HG03378 (cell line): ENCODE measurements around the gene FZD8.
A peak's percentile ranks its signal among the peaks of the same experiment; 100 is the strongest.
"Not testable (repeated sequence)": the region's sequence is repeated elsewhere in the genome, so short reads cannot be mapped to it uniquely, and the experiment has no call there.

Experiments used
- ATAC-seq: cut with Tn5 transposase; IDR thresholded peaks from one replicate; pipeline ENCODE4 v1.9.1; 2021; ENCODE audit warnings: mild to moderate bottlenecking, moderate library complexity; ENCODE audit not compliant: unreplicated experiment

The FZD8 gene, protein sequence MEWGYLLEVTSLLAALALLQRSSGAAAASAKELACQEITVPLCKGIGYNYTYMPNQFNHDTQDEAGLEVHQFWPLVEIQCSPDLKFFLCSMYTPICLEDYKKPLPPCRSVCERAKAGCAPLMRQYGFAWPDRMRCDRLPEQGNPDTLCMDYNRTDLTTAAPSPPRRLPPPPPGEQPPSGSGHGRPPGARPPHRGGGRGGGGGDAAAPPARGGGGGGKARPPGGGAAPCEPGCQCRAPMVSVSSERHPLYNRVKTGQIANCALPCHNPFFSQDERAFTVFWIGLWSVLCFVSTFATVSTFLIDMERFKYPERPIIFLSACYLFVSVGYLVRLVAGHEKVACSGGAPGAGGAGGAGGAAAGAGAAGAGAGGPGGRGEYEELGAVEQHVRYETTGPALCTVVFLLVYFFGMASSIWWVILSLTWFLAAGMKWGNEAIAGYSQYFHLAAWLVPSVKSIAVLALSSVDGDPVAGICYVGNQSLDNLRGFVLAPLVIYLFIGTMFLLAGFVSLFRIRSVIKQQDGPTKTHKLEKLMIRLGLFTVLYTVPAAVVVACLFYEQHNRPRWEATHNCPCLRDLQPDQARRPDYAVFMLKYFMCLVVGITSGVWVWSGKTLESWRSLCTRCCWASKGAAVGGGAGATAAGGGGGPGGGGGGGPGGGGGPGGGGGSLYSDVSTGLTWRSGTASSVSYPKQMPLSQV

GRCh38 chr10:35642035-35642792 lies at the start of gene FZD8:
TSS of gene FZD8 (minus strand) at chr10:35642296. CDS start at chr10:35641429, 867 bp downstream.
- ATAC-seq = peak; percentile 84

DNA sequence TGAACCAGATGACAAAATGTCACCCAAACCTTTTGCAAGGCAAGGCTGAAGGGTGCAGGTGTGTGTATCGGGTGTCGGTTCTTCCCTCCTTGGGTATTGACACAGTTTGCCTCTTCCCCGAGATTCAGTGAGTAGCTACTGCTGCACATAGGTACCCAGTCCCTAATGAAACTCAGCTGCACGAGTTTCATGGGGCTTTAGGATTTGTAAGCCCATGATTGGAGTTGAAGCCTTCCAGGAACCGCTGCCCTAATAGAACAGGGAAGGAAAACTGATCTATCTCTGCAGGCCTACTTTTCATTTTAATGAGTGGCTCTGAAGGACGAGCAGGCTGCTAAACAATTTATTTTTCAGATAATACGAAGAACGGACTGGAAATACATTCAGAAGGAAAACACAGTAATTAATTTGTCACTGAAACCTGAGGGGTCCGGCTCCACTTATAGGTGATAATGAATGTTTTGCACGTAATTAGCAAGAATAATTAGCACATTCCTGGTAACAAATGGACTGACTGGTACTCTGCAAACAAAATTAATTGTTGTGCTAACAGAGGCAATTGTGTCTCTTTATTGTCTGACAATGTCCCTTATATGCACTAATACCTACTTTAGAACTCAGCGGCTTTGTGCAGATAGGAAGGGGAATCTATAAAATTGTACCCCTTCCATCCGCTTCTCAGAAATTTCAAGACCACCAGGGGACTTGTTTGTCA lies 49.6 kb upstream of the FZD8 start:
- no peak for ATAC-seq

- ATAC-seq = no peak
Observed at GRCh38 chr10:35690534-35690933, 48.4 kb upstream of the FZD8 start.

- ATAC-seq = not testable (repeated sequence)
Observed at GRCh38 chr10:35685858-35686257, 43.8 kb upstream of the FZD8 start.

- no peak for ATAC-seq
Observed at GRCh38 chr10:35685402-35685801, 43.3 kb upstream of the FZD8 start.

DNA sequence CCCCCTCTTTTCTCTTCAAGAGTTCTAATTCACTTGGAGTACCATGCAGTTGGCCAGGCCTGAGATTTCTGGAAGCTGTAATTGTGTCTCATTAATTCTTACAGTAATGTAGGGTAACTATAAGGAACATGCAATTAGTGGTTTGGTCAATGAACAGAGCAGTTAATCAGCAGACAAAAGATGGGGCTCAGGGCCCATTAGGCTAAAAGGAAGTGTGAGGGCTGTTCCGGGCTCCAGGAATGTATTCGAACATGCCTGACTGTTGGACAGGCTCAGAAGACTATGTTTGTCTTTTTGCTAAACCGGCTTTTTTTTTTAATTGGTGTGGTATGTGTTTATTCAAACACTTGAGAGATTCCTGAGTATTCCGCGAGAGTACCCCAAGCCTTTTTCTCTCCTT lies 42.5 kb upstream of the FZD8 start:
- ATAC-seq = no peak

DNA sequence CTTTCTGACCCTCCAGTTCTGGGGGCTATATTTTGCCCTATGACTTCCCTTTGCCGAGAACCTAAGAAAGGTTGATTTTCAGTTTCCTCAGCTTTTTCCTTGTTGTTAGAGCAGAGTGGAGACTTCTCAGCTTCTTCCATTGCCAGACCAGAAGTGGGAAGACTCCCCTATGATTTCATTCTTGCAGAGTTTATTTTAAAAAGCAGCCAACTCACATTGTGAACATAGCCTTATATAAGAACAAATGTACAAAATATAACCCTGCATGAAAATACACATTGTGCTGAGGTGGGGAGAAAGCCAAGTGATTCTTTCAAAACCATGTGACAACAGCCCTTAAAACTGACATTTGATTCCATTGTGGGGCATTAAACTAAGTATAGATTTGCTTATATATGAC lies 33.8 kb upstream of the FZD8 start:
- no peak for ATAC-seq

DNA sequence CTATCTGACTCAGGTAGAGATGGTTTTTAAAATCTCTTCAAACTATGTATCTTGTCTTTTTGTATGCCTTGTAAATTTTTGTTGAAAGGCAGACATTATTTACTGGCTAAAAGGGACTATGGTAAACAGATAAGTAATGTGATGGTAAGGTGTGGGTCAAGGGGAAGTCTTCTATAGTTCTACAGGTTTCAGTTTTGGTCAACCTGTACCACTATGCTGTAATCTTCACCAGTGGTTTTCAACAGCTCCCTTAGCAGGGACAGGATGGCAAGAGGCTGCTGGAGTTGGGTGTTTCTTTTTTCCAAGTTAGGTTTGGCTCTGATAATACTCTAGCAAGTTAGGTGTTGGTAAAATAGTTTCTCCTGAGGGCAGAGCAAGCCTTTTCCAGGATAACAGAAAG lies 32.7 kb upstream of the FZD8 start:
- ATAC-seq = no peak

DNA sequence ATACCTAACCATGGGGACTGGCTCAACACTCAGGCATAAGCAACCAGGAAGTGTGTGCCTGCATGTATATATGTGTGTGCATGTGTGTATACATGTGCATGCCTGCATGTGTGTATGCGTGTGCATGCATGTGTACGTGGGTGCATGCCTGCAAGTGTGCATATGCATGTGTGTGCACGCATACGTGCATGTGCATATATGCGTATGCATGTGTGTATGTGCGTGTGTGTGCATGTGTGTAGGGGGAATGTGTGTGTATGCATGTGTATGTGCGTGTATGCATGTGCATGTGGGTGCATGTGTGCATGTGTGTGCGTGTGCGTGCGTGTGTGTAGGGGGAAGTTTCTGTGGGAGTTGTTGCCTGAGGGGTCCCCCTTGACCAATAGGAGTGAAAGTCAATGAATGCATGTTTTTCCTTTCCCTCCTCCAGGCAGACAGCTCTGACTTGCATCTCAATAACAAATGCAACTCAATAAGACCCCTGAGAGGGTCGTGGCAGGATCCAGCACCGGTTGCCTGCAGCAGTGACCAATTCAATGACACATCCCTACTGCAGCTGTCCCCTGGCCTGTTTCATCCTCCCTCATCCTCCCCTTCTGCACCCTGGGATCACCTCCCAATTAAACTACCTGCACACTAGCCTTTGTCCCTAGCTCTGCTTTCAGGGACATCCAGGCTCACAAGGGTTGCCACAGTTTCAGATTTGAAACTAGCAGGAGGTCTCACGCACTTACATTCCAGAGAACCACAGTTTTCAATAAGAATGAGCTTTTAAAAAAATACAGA lies 27.0 kb upstream of the FZD8 start:
- no peak for ATAC-seq

- ATAC-seq = no peak
Observed at GRCh38 chr10:35667971-35668370, 25.9 kb upstream of the FZD8 start.

DNA sequence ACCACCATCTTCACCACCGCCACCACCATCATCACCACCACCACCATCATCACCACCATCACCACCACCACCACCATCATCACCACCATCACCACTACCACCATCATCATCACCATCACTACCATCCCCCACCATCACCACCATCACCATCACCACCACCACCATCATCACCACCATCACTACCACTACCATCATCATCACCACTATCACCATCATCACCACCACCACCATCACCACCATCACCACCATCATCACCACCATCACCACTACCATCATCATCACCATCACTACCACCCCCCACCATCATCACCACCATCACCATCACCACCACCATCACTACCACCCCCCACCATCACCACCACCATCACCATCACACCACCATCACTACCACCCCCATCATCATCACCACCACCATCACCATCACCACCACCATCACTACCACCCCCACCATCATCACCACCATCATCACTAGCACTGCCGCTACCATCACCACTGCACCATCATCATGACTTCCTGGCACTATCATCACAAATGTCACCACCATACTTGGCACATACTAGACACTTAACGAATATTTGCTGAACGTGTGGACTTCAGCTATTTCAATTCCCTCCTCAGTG lies 25.3 kb upstream of the FZD8 start:
- no peak for ATAC-seq

DNA sequence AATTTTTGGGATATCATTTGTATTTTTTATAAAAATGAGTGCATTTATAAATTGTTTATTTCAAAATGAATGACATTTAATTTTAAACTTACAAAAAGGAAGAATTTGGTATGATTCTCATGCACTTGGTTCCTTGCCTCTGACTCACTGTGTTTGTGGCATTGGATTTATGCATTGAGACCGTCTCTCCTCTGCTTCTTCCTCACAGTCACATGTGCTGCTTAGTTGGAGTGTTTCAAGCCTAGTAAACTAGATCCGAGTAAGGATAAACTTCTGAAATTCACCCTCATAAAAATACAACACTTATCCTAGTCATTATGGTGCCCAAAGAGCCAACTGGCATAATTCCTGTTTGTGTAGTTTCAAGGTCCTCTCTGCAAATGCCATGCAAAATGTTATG lies 19.1 kb upstream of the FZD8 start:
- no peak for ATAC-seq

- no peak for ATAC-seq
Observed at GRCh38 chr10:35659456-35659855, 17.4 kb upstream of the FZD8 start.

GRCh38 chr10:35657621-35658020 lies 15.5 kb upstream of the FZD8 start:
- no peak for ATAC-seq

DNA sequence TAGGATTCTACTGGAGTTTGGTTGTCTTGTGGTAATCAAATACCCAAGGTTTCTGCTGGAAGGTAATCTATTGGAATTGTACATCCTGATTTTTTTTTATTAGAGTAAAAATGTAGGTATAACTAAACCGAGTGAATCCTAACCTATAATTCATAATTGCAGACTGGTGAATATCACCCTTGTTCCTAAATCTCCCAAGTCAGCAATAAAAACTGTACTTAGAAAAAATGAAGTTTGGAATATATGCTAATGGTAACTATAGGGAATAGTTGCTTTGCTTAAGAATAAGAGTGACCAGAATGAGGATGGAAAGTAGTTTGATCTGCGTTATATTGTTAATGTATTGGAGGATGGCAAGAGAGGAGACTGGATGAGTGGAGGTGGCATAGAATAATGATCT lies 10.7 kb upstream of the FZD8 start:
- ATAC-seq = no peak

DNA sequence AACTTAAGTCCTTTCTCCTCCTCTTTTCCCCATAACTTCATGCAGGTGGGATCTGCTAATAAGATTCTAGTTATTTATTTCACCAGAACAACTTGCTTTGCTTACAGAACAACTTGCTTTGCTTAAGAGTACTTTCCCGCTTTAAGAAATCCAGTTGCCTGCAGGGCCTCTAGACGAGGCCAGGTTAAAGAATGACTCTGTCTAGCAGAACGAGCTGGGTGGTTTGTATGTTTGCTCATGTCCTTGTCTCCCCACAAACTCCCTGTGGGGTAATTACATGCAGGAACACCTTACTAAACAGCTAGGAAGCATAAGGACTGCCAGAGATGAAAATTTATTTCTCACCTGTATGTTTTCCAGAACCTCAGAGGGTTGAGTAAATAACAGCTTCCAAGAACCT lies 8.8 kb upstream of the FZD8 start:
- ATAC-seq = no peak

- ATAC-seq = no peak
Observed at GRCh38 chr10:35644050-35644950, 2.2 kb upstream of the FZD8 start.

- ATAC-seq = no peak
Observed at GRCh38 chr10:35643151-35644049, 1.3 kb upstream of the FZD8 start.
